Heart left ventricle (tissue), 16 donors: ENCODE measurements around the gene MTUS2. TPM values are rescaled to one million over a fixed set of nuclear protein-coding genes. Genes with fewer than 3 reads are reported as not detected.

ENCODE experiments used
- ATAC-seq, 4 donors: fragments of 200-7000 bp; cut with Tn5 transposase; one replicate each; pipeline ENCODE4 v1.9.1; 2020 to 2022; ENCODE audit warnings: moderate library complexity in 4 of 4, mild to moderate bottlenecking in 3 of 4, moderate number of reproducible peaks in 1 of 4
- DNase-seq, 5 donors: peaks; one replicate each; pipeline ENCODE4 v3.0.0-alpha.2; 2020
- H3K27ac ChIP-seq, 12 donors: fragments of 200-600 bp; sonication (generic) in 4 of 12; one replicate each; pipeline versions ENCODE4 v1.5.0 to v1.8.0; 2016 to 2022; ENCODE audit warnings: mild to moderate bottlenecking in 2 of 12
- H3K27me3 ChIP-seq, 9 donors: fragments of 200-600 bp; sonication (generic) in 2 of 9; one replicate each; pipeline versions ENCODE4 v1.5.1 to v1.8.0; 2016 to 2022; ENCODE audit warnings: mild to moderate bottlenecking in 3 of 9
- H3K36me3 ChIP-seq, 9 donors: fragments of 200-600 bp; sonication (generic) in 2 of 9; one replicate each; pipeline versions ENCODE4 v1.5.0 to v1.8.0; 2018 to 2022; ENCODE audit warnings: mild to moderate bottlenecking in 2 of 9
- H3K4me1 ChIP-seq, 12 donors: fragments of 200-600 bp; sonication (generic) in 4 of 12; one replicate each; pipeline versions ENCODE4 v1.5.0 to v1.8.0; 2016 to 2022; ENCODE audit warnings: mild to moderate bottlenecking in 3 of 12
- H3K4me3 ChIP-seq, 12 donors: fragments of 200-600 bp; sonication (generic) in 4 of 12; one replicate each; pipeline versions ENCODE4 v1.5.0 to v1.8.0; 2017 to 2022; ENCODE audit warnings: mild to moderate bottlenecking in 9 of 12, moderate library complexity in 4 of 12
- H3K9me3 ChIP-seq, 12 donors: fragments of 200-600 bp; sonication (generic) in 4 of 12; one replicate each; pipeline versions ENCODE4 v1.5.0 to v1.8.0; 2016 to 2022; ENCODE audit warnings: mild to moderate bottlenecking in 1 of 12
- CTCF ChIP-seq, 12 donors: fragments of 200-600 bp; sonication (generic) in 4 of 12; IDR thresholded peaks; one replicate each; pipeline versions ENCODE4 v1.5.0 to v1.8.0; 2018 to 2022; ENCODE audit warnings: antibody characterized with exemption in 12 of 12, mild to moderate bottlenecking in 5 of 12
- POLR2A ChIP-seq, 2 donors: fragments of 450-650 bp; IDR thresholded peaks; one replicate each; pipeline ENCODE4 v1.6.1; 2017; ENCODE audit warnings: antibody characterized with exemption in 2 of 2, mild to moderate bottlenecking in 2 of 2, moderate library complexity in 2 of 2
- WGBS, 4 donors: extraction: QIAGEN DNeasy Blood & Tissue Kit in 2 of 4; methylation state at CpG; one replicate each; pipeline versions ENCODE4 v1.1.5 to v1.1.7; 2013 to 2018; 5-methylcytosine and 5-hydroxymethylcytosine counted together
- intact Hi-C, 10 donors: fragments of 100-400 bp; cut with DNase I; formaldehyde crosslinking; loops; one replicate each; pipeline versions ENCODE4 v1.11.1 to v1.14.2; 2022
- polyA plus RNA-seq, 2 donors: library from polyadenylated mRNA; stranded (reverse); fragments of 200-250 nt; gene quantifications; one replicate each; pipeline ENCODE4 v1.2.3, GENCODE V29; 2013
- total RNA-seq, 9 donors: library from RNA; depleted of rRNA in 2 of 9; stranded (reverse); fragments of >200 nt in 2 of 9; fragmentation: NEBNext Ultra II Directional in 3 of 9; extraction: Animal tissue kit (Norgen Biotek cat#: 25700) in 3 of 9; gene quantifications; one replicate each; pipeline versions ENCODE4 v1.1.0 to v1.2.4, GENCODE V29; 2016 to 2023
- donor health status: ischemic (EF 13 %, LVEDD 7.1; RV severe dilation, severe dysfunction).
- donor health status: healthy with polysubstance abuse.
- donor health status: DM: no; HTN: yes; CAD: no.
- donor health status: DM: no; HTN: no; CAD: no.
- donor health status: ischemic (EF 25% LVEDD 6.9; RV normal size, moderate dysfunction).
- donor health status: ischemic (EF 25% LVEDD 5.7; RV mildly dilated, moderate dysfunction).
- donor health status: healthy.
- donor health status: DM: yes; HTN: yes; CAD: no.
- donor health status: ischemic (EF 35%, LVEDD 5.7; RV mildly dilated, moderate dysfunction).
- donor health status: nonischemic (EF 11% LVEDD 7.7; RV severe dilation, severe dysfunction).
- donor health status: DM: yes; HTN: yes; CAD: no.
- donor health status: PGD.
- donor health status: ischemic (EF 29% LVEDD 5.4; RV normal size, mild dysfunction).
- donor health status: nonischemic (EF 23%, LVEDD 6.1; RV moderate dilation, normal function).

Gene MTUS2
- total and polyA plus RNA-seq, 11 donors: 28.7 to 174 (median 67.9) TPM

GRCh38 chr13:28859717-28860116 is 39.6 kb downstream of the MTUS2 start:
- TF ChIP-seq POLR2A (IDR thresholded peaks at IDR 0.05) (no peak), CTCF (IDR thresholded peaks at IDR 0.05) (no peak)
- no peak overlapping the region for H3K4me3 ChIP-seq
- intact Hi-C loops: loop anchor here in 1 of 10 donors (5.0 kb wide), 1 partner anchor 198 kb away; no protein-coding TSS in a partner anchor
- no peak for DNase-seq
- 45 to 63% (median 59%) methylated on average over 2 of the region's 2 CpGs for WGBS, 4 donors
- ATAC-seq: no peak
- no peaks in the 10 kb centered on the region for H3K36me3 ChIP-seq
- no peaks in the 10 kb centered on the region for H3K27me3 ChIP-seq
- no peaks in the 10 kb centered on the region for H3K9me3 ChIP-seq
- H3K27ac ChIP-seq: no peak overlapping the region
- H3K4me1 ChIP-seq: no peaks in the 10 kb centered on the region

- 0 to 70% (median 0%) methylated on average over 1 of the region's 1 CpG for WGBS, 4 donors
- H3K4me3 ChIP-seq: no peak overlapping the region
- H3K36me3 ChIP-seq: no peaks in the 10 kb centered on the region
- no peaks in the 10 kb centered on the region for H3K9me3 ChIP-seq
- no peak overlapping the region for H3K27ac ChIP-seq
- H3K4me1 ChIP-seq: peaks cover 0 to 16% (median 0%) of the 10 kb centered on the region in 12 donors
- H3K27me3 ChIP-seq: no peaks in the 10 kb centered on the region
- intact Hi-C loops: loop anchor here in 1 of 10 donors (5.0 kb wide), 1 partner anchor 193 kb away; no protein-coding TSS in a partner anchor
- DNase-seq: no peak
- TF ChIP-seq POLR2A (IDR thresholded peaks at IDR 0.05) (no peak), CTCF (IDR thresholded peaks at IDR 0.05) (no peak)
- no peak for ATAC-seq
Measured at GRCh38 chr13:28864544-28864943, 44.4 kb downstream of the MTUS2 start.

- H3K4me1 ChIP-seq: peaks cover 0 to 16% (median 0%) of the 10 kb centered on the region in 12 donors
- H3K9me3 ChIP-seq: no peaks in the 10 kb centered on the region
- H3K27ac ChIP-seq: no peak overlapping the region
- no peak overlapping the region for H3K4me3 ChIP-seq
- intact Hi-C loops: no loop called here
- H3K27me3 ChIP-seq: no peaks in the 10 kb centered on the region
- H3K36me3 ChIP-seq: no peaks in the 10 kb centered on the region
- no peak for DNase-seq
- TF ChIP-seq CTCF (IDR thresholded peaks at IDR 0.05): no peak
- TF ChIP-seq POLR2A (IDR thresholded peaks at IDR 0.05): no peak
- WGBS, 4 donors: 60 to 64% (median 61%) methylated on average over 5 of the region's 5 CpGs
- ATAC-seq: no peak
Measured at GRCh38 chr13:28865149-28865744, 45.1 kb downstream of the MTUS2 start.

- intact Hi-C loops: no loop called here
- Histone ChIP-seq H3K9me3 (no peaks in the 10 kb centered on the region), H3K4me3 (no peak overlapping the region), H3K27ac (no peak overlapping the region), H3K4me1 (peaks cover 0 to 16% (median 0%) of the 10 kb centered on the region in 12 donors), H3K36me3 (no peaks in the 10 kb centered on the region), H3K27me3 (no peaks in the 10 kb centered on the region)
- TF ChIP-seq POLR2A (IDR thresholded peaks at IDR 0.05) (no peak), CTCF (IDR thresholded peaks at IDR 0.05) (no peak)
- WGBS, 4 donors: 39 to 47% (median 45%) methylated on average over 7 of the region's 7 CpGs
- DNase-seq (no peak), ATAC-seq (peak in 1 of 4 donors; percentile 29)
Measured at GRCh38 chr13:28865951-28866350, 45.8 kb downstream of the MTUS2 start.
